H9 (cell line): ENCODE results near the gene BTBD19. TPM values are rescaled to one million over a fixed set of nuclear protein-coding genes. Genes with fewer than 3 reads are reported as not detected.

Experiments used
- DNase-seq: peaks from one replicate; pipeline ENCODE4 v3.0.0-alpha.2; 2017
- H2AFZ ChIP-seq: one replicate; pipeline ENCODE4 v1.6.1; 2013; ENCODE audit warnings: mild to moderate bottlenecking, low read length, control low read depth, moderate library complexity
- H2AK5ac ChIP-seq: 2 replicates; pipeline ENCODE4 v1.6.1; 2013; ENCODE audit warnings: low read length, control low read depth, mixed read lengths; ENCODE audit not compliant: insufficient read length
- H2BK120ac ChIP-seq: one replicate; pipeline ENCODE4 v1.6.1; 2013; ENCODE audit warnings: low read depth, mild to moderate bottlenecking, low read length, control low read depth, inconsistent platforms; ENCODE audit not compliant: poor library complexity, severe bottlenecking
- H2BK12ac ChIP-seq: 2 replicates; pipeline ENCODE4 v1.6.1; 2013; ENCODE audit warnings: low read length, control low read depth, mixed read lengths, low read depth; ENCODE audit not compliant: insufficient read length
- H2BK15ac ChIP-seq: 2 replicates; pipeline ENCODE4 v1.6.1; 2013; ENCODE audit warnings: low read depth, low read length, control low read depth
- H2BK20ac ChIP-seq: one replicate; pipeline ENCODE4 v1.6.1; 2013; ENCODE audit warnings: low read depth, mild to moderate bottlenecking, low read length, control low read depth, inconsistent platforms; ENCODE audit not compliant: poor library complexity, severe bottlenecking
- H2BK5ac ChIP-seq: 2 replicates; pipeline ENCODE4 v1.6.1; 2013; ENCODE audit warnings: low read length, control low read depth, mixed read lengths; ENCODE audit not compliant: insufficient read length
- H3K14ac ChIP-seq: 2 replicates; pipeline ENCODE4 v1.6.1; 2013; ENCODE audit warnings: low read length, control low read depth; ENCODE audit not compliant: insufficient read depth
- H3K18ac ChIP-seq: 2 replicates; pipeline ENCODE4 v1.6.1; 2013; ENCODE audit warnings: low read depth, mild to moderate bottlenecking, mixed read lengths, low read length, control low read depth; ENCODE audit not compliant: insufficient read length
- H3K23ac ChIP-seq: 2 replicates; pipeline ENCODE4 v1.6.1; 2013; ENCODE audit warnings: low read length, control low read depth, mixed read lengths, low read depth; ENCODE audit not compliant: insufficient read length
- H3K23me2 ChIP-seq: 2 replicates; pipeline ENCODE4 v1.6.1; 2013; ENCODE audit warnings: low read depth, mild to moderate bottlenecking, mixed read lengths, low read length, control low read depth; ENCODE audit not compliant: insufficient read length, poor library complexity, severe bottlenecking
- H3K27ac ChIP-seq: 2 replicates; pipeline ENCODE4 v1.5.1; 2013; ENCODE audit warnings: low read length, control low read depth, mixed read lengths, low read depth; ENCODE audit not compliant: insufficient read length
- H3K27me3 ChIP-seq: 2 replicates; pipeline ENCODE4 v1.6.1; 2013; ENCODE audit warnings: low read length, control low read depth, inconsistent platforms; ENCODE audit not compliant: insufficient read depth
- H3K4ac ChIP-seq: 2 replicates; pipeline ENCODE4 v1.6.1; 2013; ENCODE audit warnings: low read depth, mild to moderate bottlenecking, control low read depth, inconsistent platforms, low read length, moderate library complexity
- H3K4me1 ChIP-seq: 2 replicates; pipeline ENCODE4 v1.6.1; 2013; ENCODE audit warnings: low read length, control low read depth, inconsistent platforms; ENCODE audit not compliant: insufficient read depth
- H3K4me2 ChIP-seq: 2 replicates; pipeline ENCODE4 v1.6.1; 2013; ENCODE audit warnings: low read length, control low read depth, mixed read lengths; ENCODE audit not compliant: insufficient read length, insufficient read depth
- H3K56ac ChIP-seq: 2 replicates; pipeline ENCODE4 v1.6.1; 2013; ENCODE audit warnings: low read depth, mild to moderate bottlenecking, mixed read lengths, low read length, control low read depth; ENCODE audit not compliant: insufficient read length
- H3K79me1 ChIP-seq: 2 replicates; pipeline ENCODE4 v1.6.1; 2013; ENCODE audit warnings: low read depth, mild to moderate bottlenecking, moderate library complexity, low read length, control low read depth, inconsistent platforms; ENCODE audit not compliant: insufficient read depth, poor library complexity, severe bottlenecking
- H3K79me2 ChIP-seq: 2 replicates; pipeline ENCODE4 v1.6.1; 2013; ENCODE audit warnings: low read length, control low read depth, inconsistent platforms; ENCODE audit not compliant: insufficient read depth
- H3K9ac ChIP-seq: 2 replicates; pipeline ENCODE4 v1.6.1; 2013; ENCODE audit warnings: low read length, control low read depth, mixed read lengths; ENCODE audit not compliant: insufficient read length; ENCODE audit errors: extremely low read depth
- H3K9me3 ChIP-seq: one replicate; pipeline ENCODE4 v1.6.1; 2013; ENCODE audit warnings: low read depth, low read length, inconsistent platforms; ENCODE audit not compliant: control insufficient read depth
- H3T11ph ChIP-seq: one replicate; pipeline ENCODE4 v1.6.1; 2013; ENCODE audit warnings: mild to moderate bottlenecking, low read length, control low read depth, inconsistent platforms
- H4K20me1 ChIP-seq: one replicate; pipeline ENCODE4 v1.6.1; 2013; ENCODE audit not compliant: control insufficient read depth, insufficient read length, insufficient read depth
- H4K5ac ChIP-seq: 2 replicates; pipeline ENCODE4 v1.6.1; 2013; ENCODE audit warnings: low read depth, mild to moderate bottlenecking, mixed read lengths, low read length, control low read depth; ENCODE audit not compliant: insufficient read length
- H4K8ac ChIP-seq: replicated peaks from 2 replicates; pipeline ENCODE4 v1.6.1; 2013; ENCODE audit warnings: low read length, control low read depth, mixed read lengths, low read depth; ENCODE audit not compliant: insufficient read length
- H4K91ac ChIP-seq: 2 replicates; pipeline ENCODE4 v1.6.1; 2013; ENCODE audit warnings: low read depth, mild to moderate bottlenecking, moderate library complexity, mixed read lengths, low read length, control low read depth; ENCODE audit not compliant: insufficient read length
- H3K27ac Mint-ChIP-seq, 3 experiments: 2 replicates in 2 of 3; 3 replicates in 1 of 3; pipeline ENCODE4 v1.8.0; 2020 to 2021; ENCODE audit warnings: mixed read lengths in 3 of 3, mild to moderate bottlenecking in 1 of 3, moderate library complexity in 1 of 3
- H3K27me3 Mint-ChIP-seq: 2 replicates; pipeline ENCODE4 v1.8.0; 2021; ENCODE audit warnings: low read depth, mild to moderate bottlenecking, moderate library complexity, mixed read lengths
- H3K36me3 Mint-ChIP-seq, 3 experiments: 2 replicates in 2 of 3; 3 replicates in 1 of 3; pipeline ENCODE4 v1.8.0; 2020 to 2021; ENCODE audit warnings: low read depth in 3 of 3, mixed read lengths in 3 of 3; ENCODE audit not compliant: insufficient read depth in 1 of 3
- H3K4me1 Mint-ChIP-seq, 2 experiments: 2 replicates each; pipeline ENCODE4 v1.8.0; 2020; ENCODE audit warnings: mixed read lengths in 2 of 2
- H3K4me3 Mint-ChIP-seq, 2 experiments: 2 replicates in 1 of 2; 3 replicates in 1 of 2; pipeline ENCODE4 v1.8.0; 2020 to 2021; ENCODE audit warnings: mild to moderate bottlenecking in 2 of 2, mixed read lengths in 2 of 2, moderate library complexity in 1 of 2
- H3K9me3 Mint-ChIP-seq, 2 experiments: 2 replicates in 1 of 2; 3 replicates in 1 of 2; pipeline ENCODE4 v1.8.0; 2020; ENCODE audit warnings: mild to moderate bottlenecking in 2 of 2, mixed read lengths in 2 of 2, moderate library complexity in 1 of 2
- CTCF ChIP-seq: fragments of 200-600 bp; sonication (generic); conservative IDR thresholded peaks from 3 replicates; pipeline ENCODE4 v1.8.0; 2021; ENCODE audit warnings: antibody characterized with exemption, mild to moderate bottlenecking
- WGBS: extraction: QIAGEN DNeasy Blood & Tissue Kit; methylation state at CpG from one replicate; pipeline ENCODE4 v1.1.7; 2013; ENCODE audit warnings: missing lambda C conversion rate, low lambda C conversion rate, mixed read lengths; ENCODE audit not compliant: insufficient read length; ENCODE audit errors: extremely low coverage; 5-methylcytosine and 5-hydroxymethylcytosine counted together
- total RNA-seq: library from RNA; stranded (reverse); gene quantifications from 2 replicates; pipeline ENCODE4 v1.2.1, GENCODE V29; 2021

BTBD19 gene
- total RNA-seq, 1 experiment from 2014 or later: 1.9 TPM

- Mint-ChIP-seq H3K4me3 (peak overlapping the region; percentile 62 to 65; a peak in 4 of 5 replicates), H3K27ac (peak overlapping the region in 1 of 3 experiments; percentile 70; a peak in 2 of 7 replicates), H3K36me3 (peaks cover 0 to 31% (median 15%) of the 10 kb centered on the region in 3 experiments), H3K4me1 (peaks cover 22 to 28% of the 10 kb centered on the region in 2 experiments), H3K9me3 (no peaks in the 10 kb centered on the region; a peak in 1 of 5 replicates), H3K27me3 (peaks cover 12% of the 10 kb centered on the region)
- H4K8ac ChIP-seq: no peak overlapping the region
- no peaks in the 10 kb centered on the region for H3K79me1 ChIP-seq
- peak overlapping the region; percentile 25 for H2BK12ac ChIP-seq
- no peak overlapping the region for H2BK15ac ChIP-seq
- no peak overlapping the region for H3K56ac ChIP-seq
- H3K79me2 ChIP-seq: no peaks in the 10 kb centered on the region
- peak overlapping the region; percentile 64 for H3K4me2 ChIP-seq
- H2BK5ac ChIP-seq: no peak overlapping the region
- peak; percentile 61 for DNase-seq
- no CpG with 5 or more reads among the region's 71 CpGs for WGBS
- H3K23ac ChIP-seq: no peak overlapping the region
- no peaks in the 10 kb centered on the region for H3K4me1 ChIP-seq
- H2AK5ac ChIP-seq: no peak overlapping the region
- H4K91ac ChIP-seq: no peak overlapping the region
- H3K27ac ChIP-seq: no peak overlapping the region
- H2BK20ac ChIP-seq: no peak overlapping the region
- H4K20me1 ChIP-seq: no peaks in the 10 kb centered on the region
- peak overlapping the region; percentile 85; the same call in 1 of the 2 replicates for H3K14ac ChIP-seq
- no peaks in the 10 kb centered on the region for H3K9me3 ChIP-seq
- H3K23me2 ChIP-seq: peaks cover 9% of the 10 kb centered on the region
- no peak overlapping the region for H4K5ac ChIP-seq
- H3T11ph ChIP-seq: no peak overlapping the region
- peak; percentile 26; the same call in 1 of the 3 replicates for TF ChIP-seq CTCF
- peak overlapping the region; percentile 48 for H3K9ac ChIP-seq
- no peaks in the 10 kb centered on the region for H3K27me3 ChIP-seq
- no peak overlapping the region; the same call in 1 of the 2 replicates for H3K4ac ChIP-seq
- peak overlapping the region; percentile 71 for H3K18ac ChIP-seq
- H2BK120ac ChIP-seq: no peak overlapping the region
- H2AFZ ChIP-seq: peak overlapping the region; percentile 18
Observed at GRCh38 chr1:44784094-44785028, 24.0 kb upstream of the BTBD19 start.
